Prostate gland (tissue), 2 donors: ENCODE data around the gene IP6K2. TPM values are rescaled to one million over a fixed set of nuclear protein-coding genes. Genes with fewer than 3 reads are reported as not detected.

Source experiments
- DNase-seq: peaks from one replicate; pipeline ENCODE4 v3.0.0-alpha.2; 2019; ENCODE audit warnings: low spot score
- H3K27ac ChIP-seq, 2 donors: fragments of 200-600 bp; sonication (generic); 2 replicates each; pipeline ENCODE4 v1.5.1; 2017 to 2019
- H3K27me3 ChIP-seq: fragments of 200-600 bp; sonication (generic); replicated peaks from 2 replicates; pipeline ENCODE4 v1.5.1; 2019; ENCODE audit not compliant: insufficient read depth
- H3K36me3 ChIP-seq, 2 donors: fragments of 200-600 bp; sonication (generic); 1 replicate in 1 of 2; 2 replicates in 1 of 2; pipeline versions ENCODE4 v1.5.1 to v1.8.1; 2017 to 2019
- H3K4me1 ChIP-seq: fragments of 200-600 bp; sonication (generic); replicated peaks from 2 replicates; pipeline ENCODE4 v1.5.1; 2019
- H3K4me3 ChIP-seq, 2 donors: fragments of 200-600 bp; sonication (generic); 2 replicates each; pipeline ENCODE4 v1.5.1; 2017 to 2019
- H3K9me3 ChIP-seq: fragments of 200-600 bp; sonication (generic); 2 replicates; pipeline ENCODE4 v1.5.1; 2017
- CTCF ChIP-seq, 4 experiments: fragments of 200-600 bp in 2 of 4; fragments of 450-650 bp in 2 of 4; sonication (generic) in 2 of 4; IDR thresholded peaks; 1 replicate in 3 of 4; 2 replicates in 1 of 4; pipeline ENCODE4 v1.5.1; 2016 to 2019; ENCODE audit warnings: antibody characterized with exemption in 4 of 4, mild to moderate bottlenecking in 2 of 4, moderate library complexity in 2 of 4
- POLR2A ChIP-seq: fragments of 450-650 bp; IDR thresholded peaks from one replicate; pipeline ENCODE4 v1.6.1; 2016; ENCODE audit warnings: antibody characterized with exemption, mild to moderate bottlenecking
- POLR2AphosphoS5 ChIP-seq: sonication (generic); formaldehyde crosslinking; IDR thresholded peaks from one replicate; pipeline ENCODE4 v1.6.1; 2017; ENCODE audit warnings: antibody characterized with exemption
- WGBS: methylation state at CpG from one replicate; pipeline ENCODE4 v1.1.5; 2018; 5-methylcytosine and 5-hydroxymethylcytosine counted together
- intact Hi-C: fragments of 100-400 bp; cut with DNase I; formaldehyde crosslinking; loops from one replicate; pipeline ENCODE4 v1.14.2; 2022
- total RNA-seq, 2 donors: library from RNA; depleted of rRNA; stranded (reverse); fragments of >200 nt; gene quantifications; one replicate each; pipeline ENCODE4 v1.1.0, GENCODE V29; 2016

IP6K2 gene
- total RNA-seq, 2 donors from 2014 or later, result 112 to 165 TPM

GRCh38 chr3:48678056-48678455 is 39.0 kb downstream of the IP6K2 start:
- no peaks in the 10 kb centered on the region for H3K9me3 ChIP-seq
- H3K4me1 ChIP-seq, result no peaks in the 10 kb centered on the region
- H3K4me3 ChIP-seq, result no peak overlapping the region
- DNase-seq, result no peak
- TF ChIP-seq CTCF (IDR thresholded peaks at IDR 0.05) (no peak), POLR2AphosphoS5 (no peak)
- no peaks in the 10 kb centered on the region for H3K27me3 ChIP-seq
- H3K36me3 ChIP-seq, result peaks cover 4 to 9% of the 10 kb centered on the region in 2 donors
- H3K27ac ChIP-seq, result no peak overlapping the region
- intact Hi-C loops, result no loop called here
- 76% methylated on average over 4 of the region's 4 CpGs for WGBS

GRCh38 chr3:48674505-48674904 is 42.5 kb downstream of the IP6K2 start:
- no peaks in the 10 kb centered on the region for H3K9me3 ChIP-seq
- no peak overlapping the region for H3K4me3 ChIP-seq
- H3K36me3 ChIP-seq, result no peaks in the 10 kb centered on the region
- TF ChIP-seq POLR2AphosphoS5, result no peak
- no peak for TF ChIP-seq POLR2A
- H3K27ac ChIP-seq, result no peak overlapping the region
- no peaks in the 10 kb centered on the region for H3K4me1 ChIP-seq
- DNase-seq, result no peak
- H3K27me3 ChIP-seq, result no peaks in the 10 kb centered on the region
- 90% methylated on average over 9 of the region's 9 CpGs for WGBS
- intact Hi-C loops, result no loop called here

- no peak overlapping the region for H3K4me3 ChIP-seq
- H3K36me3 ChIP-seq, result no peaks in the 10 kb centered on the region
- no peaks in the 10 kb centered on the region for H3K27me3 ChIP-seq
- no peak overlapping the region for H3K27ac ChIP-seq
- no peak for DNase-seq
- 59% methylated on average over 1 of the region's 1 CpG for WGBS
- no peak for TF ChIP-seq CTCF (IDR thresholded peaks at IDR 0.05)
- no peak for TF ChIP-seq POLR2A
- TF ChIP-seq POLR2AphosphoS5, result no peak
- no peaks in the 10 kb centered on the region for H3K9me3 ChIP-seq
- intact Hi-C loops, result no loop called here
- no peaks in the 10 kb centered on the region for H3K4me1 ChIP-seq
Observed at GRCh38 chr3:48672522-48672921, 44.5 kb downstream of the IP6K2 start.

- no peak for TF ChIP-seq POLR2A
- no peak for TF ChIP-seq CTCF (IDR thresholded peaks at IDR 0.05)
- TF ChIP-seq POLR2AphosphoS5, result no peak
- Histone ChIP-seq H3K27me3 (no peaks in the 10 kb centered on the region), H3K36me3 (no peaks in the 10 kb centered on the region), H3K9me3 (no peaks in the 10 kb centered on the region), H3K4me1 (no peaks in the 10 kb centered on the region), H3K27ac (no peak overlapping the region), H3K4me3 (no peak overlapping the region)
- DNase-seq, result no peak
- intact Hi-C loops, result no loop called here
- 85% methylated on average over 4 of the region's 4 CpGs for whole genome bisulfite sequencing
Observed at GRCh38 chr3:48664929-48665328, 52.1 kb downstream of the IP6K2 start.

- Histone ChIP-seq H3K27me3 (no peaks in the 10 kb centered on the region), H3K4me3 (no peak overlapping the region), H3K27ac (peak overlapping the region; percentile 60), H3K36me3 (no peaks in the 10 kb centered on the region), H3K4me1 (no peaks in the 10 kb centered on the region), H3K9me3 (no peaks in the 10 kb centered on the region)
- intact Hi-C loops, result no loop called here
- no peak for DNase-seq
- no peak for TF ChIP-seq POLR2A
- WGBS, result 50% methylated on average over 11 of the region's 11 CpGs
Observed at GRCh38 chr3:48664313-48664644, 52.7 kb downstream of the IP6K2 start.

- H3K4me3 ChIP-seq, result peak overlapping the region; percentile 29 to 36
- DNase-seq, result peak; percentile 76
- H3K36me3 ChIP-seq, result no peaks in the 10 kb centered on the region
- WGBS, result 1% methylated on average over 66 of the region's 66 CpGs
- H3K9me3 ChIP-seq, result no peaks in the 10 kb centered on the region
- peak overlapping the region; percentile 60 for H3K27ac ChIP-seq
- no peaks in the 10 kb centered on the region for H3K27me3 ChIP-seq
- TF ChIP-seq POLR2A (peak; percentile 19), POLR2AphosphoS5 (peak; percentile 60), CTCF (IDR thresholded peaks at IDR 0.05) (peak in 3 of 4 experiments; percentile 40 to 67 (median 62))
- intact Hi-C loops, result no loop called here
- H3K4me1 ChIP-seq, result no peaks in the 10 kb centered on the region
Observed at GRCh38 chr3:48663489-48664312, 53.3 kb downstream of the IP6K2 start.
